Measurements from ENCODE around the gene UGT3A1.

UGT3A1 gene

GRCh38 chr5:36009698-36010097, 18.5 kb upstream of the UGT3A1 start:
- no peak for DNase-seq (ENCODE audit: low read depth)
- no peak overlapping the region for H3K4me3 ChIP-seq (ENCODE audit: low read depth, low read length)
- TF ChIP-seq CTCF (conservative IDR thresholded peaks at IDR 0.05; ENCODE audit: low read depth, low read length) = no peak

DNA sequence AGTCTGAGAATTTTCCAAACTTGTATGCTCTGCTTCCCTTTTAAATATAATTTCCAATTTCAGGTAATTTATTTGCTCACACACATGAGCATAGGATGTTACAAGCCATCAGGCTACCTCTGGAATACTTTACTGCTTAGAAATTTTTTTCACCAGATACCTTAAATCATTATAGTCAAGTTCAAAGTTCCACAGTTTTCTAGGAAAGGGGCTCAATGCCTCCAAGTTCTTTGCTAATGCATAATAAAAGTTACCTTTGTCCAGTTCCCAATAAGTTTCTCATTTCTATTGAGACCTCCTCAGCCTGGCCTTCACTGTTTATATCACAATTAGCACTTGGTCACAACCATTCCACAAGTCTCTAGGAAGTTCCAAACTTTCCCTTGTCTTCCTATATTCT, 16.2 kb upstream of the UGT3A1 start:
- no peak overlapping the region for H3K4me3 ChIP-seq (ENCODE audit: low read depth, low read length)
- TF ChIP-seq CTCF (conservative IDR thresholded peaks at IDR 0.05; ENCODE audit: low read depth, low read length) = no peak
- no peak for DNase-seq (ENCODE audit: low read depth)

- DNase-seq (ENCODE audit: low read depth) = no peak
- H3K4me3 ChIP-seq (ENCODE audit: low read depth, low read length) = no peak overlapping the region
- TF ChIP-seq CTCF (conservative IDR thresholded peaks at IDR 0.05; ENCODE audit: low read depth, low read length) = no peak
These were observed 15.0 kb upstream of the UGT3A1 start for GRCh38 chr5:36006163-36006562.

DNA sequence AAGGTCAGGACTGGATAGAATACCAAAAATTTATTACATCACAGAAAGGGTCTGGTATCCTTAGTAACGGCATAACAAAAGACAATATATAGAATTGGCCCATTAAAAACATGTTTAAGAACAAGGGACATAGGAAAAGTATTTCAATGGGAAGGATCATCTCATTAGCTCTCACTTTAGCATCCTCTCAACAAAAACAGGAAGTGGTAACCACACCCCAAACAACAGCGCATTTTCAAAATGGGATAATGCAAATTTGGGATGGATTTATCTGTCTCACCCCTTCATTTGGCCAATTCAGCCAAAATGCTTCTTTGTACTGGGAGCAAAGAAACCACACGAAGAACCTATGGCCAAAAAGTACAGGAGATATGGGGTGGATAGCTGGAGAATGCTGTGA, 9.8 kb upstream of the UGT3A1 start:
- TF ChIP-seq CTCF (conservative IDR thresholded peaks at IDR 0.05; ENCODE audit: low read depth, low read length) = no peak
- no peak overlapping the region for H3K4me3 ChIP-seq (ENCODE audit: low read depth, low read length)
- no peak for DNase-seq (ENCODE audit: low read depth)

GRCh38 chr5:35999547-35999946, 8.4 kb upstream of the UGT3A1 start:
- TF ChIP-seq CTCF (conservative IDR thresholded peaks at IDR 0.05; ENCODE audit: low read depth, low read length) = no peak
- H3K4me3 ChIP-seq (ENCODE audit: low read depth, low read length) = no peak overlapping the region
- DNase-seq (ENCODE audit: low read depth) = no peak

DNA sequence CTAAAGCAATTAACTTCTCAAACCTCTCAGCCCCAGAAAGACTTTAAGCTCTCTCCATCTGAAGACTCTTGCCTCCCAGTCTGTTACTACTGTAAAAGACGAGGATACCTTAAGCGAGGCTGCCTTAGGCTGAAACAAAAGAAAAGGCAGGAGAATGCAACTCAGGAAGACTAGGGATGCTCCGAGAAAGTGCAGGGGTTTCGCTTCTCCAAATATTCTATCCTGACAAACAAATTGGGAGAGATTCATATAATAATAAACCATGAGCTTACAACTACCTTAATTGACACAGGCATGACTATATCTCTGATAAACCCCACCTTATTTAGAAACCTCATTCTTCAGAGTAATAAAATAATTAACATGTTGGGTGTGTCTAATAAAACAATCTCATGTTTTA, 4.9 kb upstream of the UGT3A1 start:
- H3K4me3 ChIP-seq (ENCODE audit: low read depth, low read length) = no peak overlapping the region
- no peak for TF ChIP-seq CTCF (conservative IDR thresholded peaks at IDR 0.05; ENCODE audit: low read depth, low read length)
- DNase-seq (ENCODE audit: low read depth) = no peak

DNA sequence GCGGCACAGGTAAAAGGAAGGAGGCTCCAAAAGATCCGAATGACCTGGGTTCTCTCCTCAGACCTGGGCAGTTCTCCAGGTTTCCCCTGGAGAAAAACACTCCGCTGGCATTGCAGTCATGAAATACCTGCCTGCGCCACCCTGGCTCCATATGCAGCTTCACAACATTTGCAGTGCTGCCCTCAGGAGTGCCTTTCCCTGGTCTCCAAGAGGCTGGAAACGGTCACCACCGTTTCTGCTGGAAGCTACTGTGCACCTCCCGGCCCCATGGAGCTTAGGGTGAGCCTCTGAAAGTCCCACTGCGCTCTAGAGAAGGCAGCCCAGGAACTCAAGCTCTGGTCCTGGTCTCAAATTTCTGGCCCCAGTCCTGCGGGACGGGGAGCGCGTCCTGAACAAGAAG, 670 bp downstream of the UGT3A1 start:
- H3K4me3 ChIP-seq (ENCODE audit: low read depth, low read length) = no peak overlapping the region
- TF ChIP-seq CTCF (conservative IDR thresholded peaks at IDR 0.05; ENCODE audit: low read depth, low read length) = no peak
- DNase-seq (ENCODE audit: low read depth) = no peak

All from choroid plexus epithelial cell (primary cell).